GM12878 (cell line): ENCODE results near the gene ZNF618. TPM values are rescaled to one million over a fixed set of nuclear protein-coding genes. Genes with fewer than 3 reads are reported as not detected.

Experiments used
- ATAC-seq: fragments of 200-7000 bp; cut with Tn5 transposase; 3 replicates; pipeline ENCODE4 v1.9.1; 2020; ENCODE audit warnings: mild to moderate bottlenecking, moderate library complexity
- BruUV-seq: library from RNA; stranded (reverse); fragments of 400-500 nt; replicated peaks from 2 replicates; lab custom pipeline; 2021; lab: Mats Ljungman, UMichigan
- CTCF ChIA-PET: fragments of 300-600 bp; sonication (Branson Sonifier 250); formaldehyde crosslinking; extraction: SDS; loops from one replicate; lab custom pipeline; 2021; ENCODE audit warnings: inconsistent platforms; lab: Yijun Ruan, JAX
- POLR2A ChIA-PET: fragments of 350-600 bp; formaldehyde crosslinking; extraction: SDS; loops from one replicate; lab custom pipeline; 2021; ENCODE audit warnings: inconsistent platforms; lab: Charles Lee
- RAD21 ChIA-PET: fragments of 300-600 bp; sonication (Branson Sonifier 250); formaldehyde crosslinking; loops from one replicate; lab custom pipeline; 2023; ENCODE audit warnings: antibody characterized with exemption; ENCODE audit not compliant: unreplicated experiment; lab: Charles Lee
- SMC1A ChIA-PET: fragments of 300-600 bp; sonication (Branson Sonifier 250); formaldehyde crosslinking; loops from one replicate; lab custom pipeline; 2023; ENCODE audit not compliant: unreplicated experiment, uncharacterized antibody; lab: Charles Lee
- DNase-seq: peaks from one replicate; pipeline ENCODE4 v3.0.0-alpha.2; 2011; ENCODE audit warnings: low read depth, low spot score
- FAIRE-seq: peaks from 3 replicates; lab custom pipeline; 2011; peaks lifted over from hg19 to GRCh38; lab: Jason Lieb, UNC
- H2AFZ ChIP-seq: 2 replicates; pipeline ENCODE4 v1.6.0; 2011; ENCODE audit warnings: low read depth, low read length, control low read depth; ENCODE audit not compliant: control insufficient read depth
- H3K27ac ChIP-seq: 2 replicates; pipeline ENCODE4 v1.5.1; 2011; ENCODE audit warnings: control low read depth; ENCODE audit not compliant: control insufficient read depth, insufficient read depth
- H3K27me3 ChIP-seq, 2 experiments: replicated peaks in 1 of 2; 2 replicates each; pipeline versions ENCODE4 v1.6.0 to v1.6.1; 2011; ENCODE audit warnings: low read length in 1 of 2; ENCODE audit not compliant: control insufficient read depth in 2 of 2, insufficient read depth in 2 of 2
- H3K36me3 ChIP-seq, 2 experiments: 2 replicates each; pipeline ENCODE4 v1.5.1; 2011; ENCODE audit warnings: low read length in 1 of 2; ENCODE audit not compliant: control insufficient read depth in 2 of 2, insufficient read depth in 2 of 2
- H3K4me1 ChIP-seq: 2 replicates; pipeline ENCODE4 v1.6.1; 2011; ENCODE audit warnings: mild to moderate bottlenecking, low read length, moderate library complexity, mixed read lengths; ENCODE audit not compliant: control insufficient read depth, insufficient read depth
- H3K4me2 ChIP-seq: 2 replicates; pipeline ENCODE4 v1.6.0; 2011; ENCODE audit warnings: control low read depth; ENCODE audit not compliant: control insufficient read depth, insufficient read depth
- H3K4me3 ChIP-seq: fragments of 200-600 bp; sonication (generic); 2 replicates; pipeline ENCODE4 v1.5.1; 2016
- H3K79me2 ChIP-seq: 2 replicates; pipeline ENCODE4 v1.6.0; 2011; ENCODE audit warnings: low read length; ENCODE audit not compliant: control insufficient read depth, insufficient read depth
- H3K9ac ChIP-seq: 2 replicates; pipeline ENCODE4 v1.8.0; 2011; ENCODE audit warnings: low read length, control low read depth, mixed read lengths; ENCODE audit not compliant: control insufficient read depth, insufficient read depth
- H3K9me3 ChIP-seq: replicated peaks from 3 replicates; pipeline ENCODE4 v1.5.1; 2011; ENCODE audit warnings: mild to moderate bottlenecking, low read length; ENCODE audit not compliant: control insufficient read depth, insufficient read depth
- H4K20me1 ChIP-seq: 2 replicates; pipeline ENCODE4 v1.6.0; 2011; ENCODE audit not compliant: control insufficient read depth, insufficient read depth
- CREM ChIP-seq: IDR thresholded peaks from 2 replicates; pipeline ENCODE4 v1.6.1; 2014; ENCODE audit warnings: antibody characterized with exemption, low read depth
- CUX1 ChIP-seq: IDR thresholded peaks from 2 replicates; pipeline ENCODE4 v1.6.1; 2012; ENCODE audit warnings: improper control_type of control experiment, low read depth, low read length; ENCODE audit not compliant: insufficient replicate concordance
- JUNB ChIP-seq: IDR thresholded peaks from 2 replicates; pipeline ENCODE4 v1.6.1; 2016; ENCODE audit warnings: antibody characterized with exemption, mild to moderate bottlenecking
- JUND ChIP-seq: IDR thresholded peaks from 2 replicates; pipeline ENCODE4 v1.6.1; 2012; ENCODE audit warnings: low read depth, mild to moderate bottlenecking, low read length, improper control_type of control experiment, moderate library complexity
- RELA ChIP-seq: fragments of 450-650 bp; IDR thresholded peaks from 2 replicates; pipeline ENCODE4 v1.8.0; 2014; ENCODE audit warnings: borderline replicate concordance; ENCODE audit not compliant: partially characterized antibody
- RFX5 ChIP-seq: IDR thresholded peaks from 2 replicates; pipeline ENCODE4 v1.6.1; 2011; ENCODE audit warnings: low read depth, low read length, improper control_type of control experiment
- RUNX3 ChIP-seq: IDR thresholded peaks from 2 replicates; pipeline ENCODE4 v1.6.1; 2012; ENCODE audit warnings: low read length, inconsistent platforms
- SPI1 ChIP-seq: IDR thresholded peaks from 2 replicates; pipeline ENCODE4 v1.6.1; 2011; ENCODE audit warnings: low read depth, mild to moderate bottlenecking, low read length, moderate library complexity, borderline replicate concordance; ENCODE audit not compliant: insufficient read depth
- ZNF384 ChIP-seq: IDR thresholded peaks from 2 replicates; pipeline ENCODE4 v1.6.1; 2012; ENCODE audit warnings: low read depth, mild to moderate bottlenecking, low read length, improper control_type of control experiment, borderline replicate concordance
- WGBS: methylation state at CpG from one replicate; pipeline ENCODE4 v1.1.6; 2016; ENCODE audit warnings: low lambda C conversion rate; ENCODE audit not compliant: insufficient replicate concordance, insufficient coverage; ENCODE audit errors: missing lambda C conversion rate; 5-methylcytosine and 5-hydroxymethylcytosine counted together
- in situ Hi-C: fragments of 300-500 bp; cut with MboI; formaldehyde crosslinking; loops from 9 replicates; pipeline ENCODE4 v1.14.3; 2018; ENCODE audit warnings: mixed read lengths
- intact Hi-C: fragments of 100-400 bp; cut with micrococcal nuclease; formaldehyde crosslinking; loops from one replicate; pipeline ENCODE4 v1.14.2; 2022; ENCODE audit not compliant: unreplicated experiment
- polyA plus RNA-seq, 11 experiments: library from polyadenylated mRNA; depleted of rRNA in 4 of 11; unstranded in 6 of 11; stranded (reverse) in 5 of 11; fragments of >200 nt; fragmentation: Nextera tagmentation in 4 of 11; fragmentation: Illumina TruSeq in 1 of 11; extraction: Ambion mirVana in 4 of 11; extraction: Trizol in 1 of 11; gene quantifications; 1 replicate in 1 of 11; 2 replicates in 10 of 11; pipeline versions ENCODE4 v1.2.1 to v1.2.3, GENCODE V29; 2011 to 2016; ENCODE audit warnings: inconsistent platforms in 2 of 11, missing spikeins in 2 of 11, low read depth in 1 of 11
- total RNA-seq, 4 experiments: library from RNA; depleted of rRNA in 3 of 4; stranded (reverse); fragments of >200 nt in 3 of 4; fragmentation: Illumina TruSeq in 1 of 4; extraction: Trizol in 1 of 4; gene quantifications; 2 replicates each; pipeline versions ENCODE4 v1.2.1 to v1.2.3, GENCODE V29; 2013 to 2021

Gene ZNF618
- total and polyA plus RNA-seq, 10 of the 15 experiments (the other 5 are each of a cell fraction or from before 2014, with no cell fraction given): 0.01 to 0.24 (median 0.06) TPM; not detected in 2

GRCh38 chr9:113955076-113955752 is 79.1 kb downstream of the ZNF618 start (continued):
- TF ChIP-seq RUNX3: no peak
- TF ChIP-seq RELA: no peak
- TF ChIP-seq, all 136 proteins: peak for 0

- intact Hi-C loops (no loop called here), in situ Hi-C loops (no loop called here)
- TF ChIP-seq ZNF384 (no peak), CUX1 (no peak), JUND (no peak), RFX5 (no peak), JUNB (no peak), SPI1 (no peak), CREM (no peak)
- FAIRE-seq (no peak), ATAC-seq (no peak), DNase-seq (no peak)
- Histone ChIP-seq H4K20me1 (no peaks in the 10 kb centered on the region), H2AFZ (no peak overlapping the region), H3K9me3 (no peaks in the 10 kb centered on the region), H3K4me3 (no peak overlapping the region), H3K36me3 (no peaks in the 10 kb centered on the region), H3K27ac (no peak overlapping the region), H3K9ac (no peak overlapping the region), H3K79me2 (no peaks in the 10 kb centered on the region), H3K27me3 (no peaks in the 10 kb centered on the region; a peak in 1 of 4 replicates), H3K4me2 (no peak overlapping the region), H3K4me1 (no peaks in the 10 kb centered on the region)
- CTCF ChIA-PET: no interaction called here
- RAD21 ChIA-PET: no interaction called here
- 59% methylated on average over 5 of the region's 5 CpGs for WGBS
- SMC1A ChIA-PET: no interaction called here
- no TSS peak for BruUV-seq
- POLR2A ChIA-PET: no interaction called here
Observed at GRCh38 chr9:113956901-113957300, 80.8 kb downstream of the ZNF618 start.
